Measurements from ENCODE around the gene PDK1.
"Not testable (repeated sequence)": the region's sequence is repeated elsewhere in the genome, so short reads cannot be mapped to it uniquely, and the experiment has no call there.

The PDK1 gene

DNA sequence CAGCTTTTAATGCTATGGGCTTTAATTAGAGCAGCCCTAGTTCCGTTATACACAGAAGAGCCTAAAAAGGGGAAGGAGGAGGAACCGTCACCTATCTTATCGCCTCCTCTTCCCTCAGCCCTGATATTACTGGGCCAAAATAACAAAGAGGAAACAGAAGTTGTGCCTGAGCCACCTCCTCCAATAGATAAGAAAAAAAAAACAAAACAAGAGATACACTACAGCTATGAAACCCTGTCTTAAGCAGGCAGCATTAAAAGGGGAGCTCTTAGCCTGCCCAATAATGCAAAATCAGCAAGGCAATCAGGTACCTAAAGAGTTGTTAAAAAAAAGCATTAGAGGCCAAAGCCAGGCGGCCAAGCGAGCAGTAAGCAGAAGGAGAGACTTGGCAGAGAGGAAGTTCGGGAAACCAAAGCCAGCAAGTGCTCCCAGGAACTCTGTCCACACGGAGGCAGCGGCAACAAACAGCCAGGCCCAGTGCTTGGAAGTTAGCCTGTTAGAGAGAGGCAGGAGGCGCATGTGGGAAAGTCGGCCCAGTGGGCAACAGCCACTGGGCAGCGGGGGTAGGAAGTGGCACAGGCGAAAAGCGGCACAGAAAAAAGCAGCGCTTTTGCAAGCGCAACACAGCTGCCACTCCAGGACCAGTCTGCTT, 41.8 kb upstream of the PDK1 start:
- DNase-seq (ENCODE audit: low read depth), result no peak
- H3K4me3 ChIP-seq (ENCODE audit: low read depth, low read length), result no peak overlapping the region
- TF ChIP-seq, protein P1, sequence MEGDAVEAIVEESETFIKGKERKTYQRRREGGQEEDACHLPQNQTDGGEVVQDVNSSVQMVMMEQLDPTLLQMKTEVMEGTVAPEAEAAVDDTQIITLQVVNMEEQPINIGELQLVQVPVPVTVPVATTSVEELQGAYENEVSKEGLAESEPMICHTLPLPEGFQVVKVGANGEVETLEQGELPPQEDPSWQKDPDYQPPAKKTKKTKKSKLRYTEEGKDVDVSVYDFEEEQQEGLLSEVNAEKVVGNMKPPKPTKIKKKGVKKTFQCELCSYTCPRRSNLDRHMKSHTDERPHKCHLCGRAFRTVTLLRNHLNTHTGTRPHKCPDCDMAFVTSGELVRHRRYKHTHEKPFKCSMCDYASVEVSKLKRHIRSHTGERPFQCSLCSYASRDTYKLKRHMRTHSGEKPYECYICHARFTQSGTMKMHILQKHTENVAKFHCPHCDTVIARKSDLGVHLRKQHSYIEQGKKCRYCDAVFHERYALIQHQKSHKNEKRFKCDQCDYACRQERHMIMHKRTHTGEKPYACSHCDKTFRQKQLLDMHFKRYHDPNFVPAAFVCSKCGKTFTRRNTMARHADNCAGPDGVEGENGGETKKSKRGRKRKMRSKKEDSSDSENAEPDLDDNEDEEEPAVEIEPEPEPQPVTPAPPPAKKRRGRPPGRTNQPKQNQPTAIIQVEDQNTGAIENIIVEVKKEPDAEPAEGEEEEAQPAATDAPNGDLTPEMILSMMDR (IDR thresholded peaks at IDR 0.05; ENCODE audit: low read depth, low read length, missing control alignments), result no peak
- in situ Hi-C loops (cut with HindIII; ENCODE audit: low sequenced_read_pairs), result no loop called here

DNA sequence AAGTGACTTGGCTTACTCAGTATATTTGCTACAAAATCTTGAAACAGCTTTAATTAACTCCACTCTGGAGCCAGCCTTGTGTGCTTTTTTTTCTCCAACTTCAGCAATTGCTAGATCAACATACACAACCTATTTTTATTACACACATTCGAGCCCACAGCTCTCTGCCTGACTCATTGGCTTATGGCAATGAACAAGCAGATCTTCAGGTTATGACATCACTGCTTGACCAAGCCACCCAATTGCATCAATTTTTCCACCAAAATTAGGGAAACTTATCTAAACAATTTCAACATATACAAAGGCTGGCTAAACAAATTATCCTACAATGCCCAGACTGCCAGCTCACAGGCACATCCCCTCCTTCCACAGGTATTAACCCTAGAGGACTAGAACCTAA, 39.6 kb upstream of the PDK1 start:
- in situ Hi-C loops (cut with HindIII; ENCODE audit: low sequenced_read_pairs), result no loop called here
- no peak for DNase-seq (ENCODE audit: low read depth)
- H3K4me3 ChIP-seq (ENCODE audit: low read depth, low read length), result no peak overlapping the region
- TF ChIP-seq, protein P1 (IDR thresholded peaks at IDR 0.05; ENCODE audit: low read depth, low read length, missing control alignments), result no peak

DNA sequence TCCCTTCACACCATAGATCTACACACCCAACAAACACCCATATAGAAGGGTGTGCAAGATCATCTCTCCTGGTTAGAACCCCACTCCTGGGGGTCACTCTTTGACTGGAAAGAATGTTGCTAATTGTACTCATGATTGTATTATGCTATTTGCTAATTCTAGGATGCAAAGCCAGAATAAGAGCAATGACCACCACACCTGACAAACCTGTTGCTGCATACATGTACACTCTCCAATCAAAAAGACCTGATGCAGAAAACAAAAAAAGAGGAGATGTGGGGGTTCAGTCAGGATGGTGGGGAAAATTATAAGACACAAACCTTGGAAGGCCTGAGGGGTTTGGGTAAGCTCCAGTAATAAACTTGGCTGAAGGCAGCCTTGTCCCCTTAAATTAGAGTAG, 36.9 kb upstream of the PDK1 start:
- TF ChIP-seq, protein P1 (IDR thresholded peaks at IDR 0.05; ENCODE audit: low read depth, low read length, missing control alignments), result no peak
- DNase-seq (ENCODE audit: low read depth), result no peak
- in situ Hi-C loops (cut with HindIII; ENCODE audit: low sequenced_read_pairs), result no loop called here
- no peak overlapping the region for H3K4me3 ChIP-seq (ENCODE audit: low read depth, low read length)

DNA sequence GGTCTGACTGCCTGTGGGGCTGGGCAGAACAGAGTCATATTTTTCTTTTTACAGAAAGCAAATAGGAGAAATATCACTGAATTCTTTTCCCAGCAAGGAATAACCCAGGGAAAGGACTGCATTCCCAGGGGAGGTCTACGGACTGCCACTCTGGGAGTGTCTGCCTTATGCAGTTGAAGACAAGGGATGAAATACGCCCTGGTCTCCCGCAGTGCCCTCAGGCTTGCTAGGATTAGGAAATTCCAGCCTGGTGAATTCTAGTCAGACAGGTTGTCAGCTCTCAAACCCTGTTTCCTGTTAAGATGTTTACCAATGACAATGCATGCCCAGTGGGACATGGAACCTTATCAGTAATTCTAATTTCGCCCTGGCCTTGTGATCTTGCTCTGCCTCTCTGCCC, 30.3 kb upstream of the PDK1 start:
- no peak for DNase-seq (ENCODE audit: low read depth)
- in situ Hi-C loops (cut with HindIII; ENCODE audit: low sequenced_read_pairs), result no loop called here
- H3K4me3 ChIP-seq (ENCODE audit: low read depth, low read length), result no peak overlapping the region
- TF ChIP-seq, protein P1 (IDR thresholded peaks at IDR 0.05; ENCODE audit: low read depth, low read length, missing control alignments), result no peak

DNA sequence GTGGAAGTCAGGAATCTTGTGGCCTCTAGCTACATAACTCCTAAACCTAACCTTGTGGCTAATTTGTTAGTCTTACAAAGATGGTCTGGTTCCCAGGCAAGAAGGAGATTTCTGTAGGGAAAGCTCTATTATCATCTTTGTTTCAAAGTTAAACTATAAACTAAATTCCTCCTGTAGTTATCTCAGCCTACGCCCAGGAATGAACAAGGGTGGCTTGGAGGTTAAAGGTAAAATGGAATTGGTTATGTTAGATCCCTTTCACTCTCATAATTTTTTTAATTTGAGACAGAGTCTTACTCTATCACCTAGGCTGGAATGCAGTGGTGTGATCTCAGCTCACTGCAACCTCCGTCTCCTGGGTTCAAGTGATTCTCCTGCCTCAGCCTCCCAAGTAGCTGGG, 24.6 kb upstream of the PDK1 start:
- H3K4me3 ChIP-seq (ENCODE audit: low read depth, low read length), result no peak overlapping the region
- in situ Hi-C loops (cut with HindIII; ENCODE audit: low sequenced_read_pairs), result no loop called here
- TF ChIP-seq, protein P1 (IDR thresholded peaks at IDR 0.05; ENCODE audit: low read depth, low read length, missing control alignments), result no peak
- no peak for DNase-seq (ENCODE audit: low read depth)

DNA sequence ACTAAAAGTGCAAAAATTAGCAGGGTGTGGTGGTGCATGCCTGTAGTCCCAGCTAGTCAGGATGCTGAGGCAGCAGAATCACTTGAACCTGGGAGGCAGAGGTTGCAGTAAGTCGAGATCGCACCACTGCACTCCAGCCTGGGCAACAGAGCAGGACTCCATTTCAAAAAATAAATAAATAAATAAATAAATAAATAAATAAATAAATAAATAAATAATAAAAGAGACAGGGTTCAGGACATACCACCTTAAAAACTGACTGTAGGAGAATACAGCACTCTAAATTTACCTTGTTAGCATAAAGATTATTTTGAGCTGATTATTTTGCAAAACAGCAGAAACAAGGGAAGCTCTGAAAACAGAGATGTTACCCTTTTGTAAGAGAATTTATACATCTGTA, 23.4 kb upstream of the PDK1 start:
- DNase-seq (ENCODE audit: low read depth); H3K4me3 ChIP-seq (ENCODE audit: low read depth, low read length); in situ Hi-C loops (cut with HindIII; ENCODE audit: low sequenced_read_pairs): not testable (repeated sequence)

DNA sequence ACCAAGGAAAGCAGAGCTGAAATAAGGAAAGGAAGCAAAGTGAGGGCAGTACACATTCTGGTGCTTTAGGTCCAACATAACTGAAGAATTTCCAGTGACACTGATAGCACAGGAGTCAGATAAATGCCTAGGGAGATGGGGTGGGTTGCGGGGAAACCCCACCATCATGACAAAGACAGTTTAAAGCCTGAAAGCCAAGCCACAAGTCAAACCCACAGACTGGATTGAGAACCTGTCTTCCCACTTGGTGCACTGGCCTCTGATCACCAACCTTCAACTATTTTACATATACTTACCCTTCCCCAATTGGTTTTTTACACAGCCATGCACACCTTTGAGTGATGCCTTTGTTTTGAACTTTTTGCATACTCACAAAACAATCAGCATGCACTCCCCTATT, 22.2 kb upstream of the PDK1 start:
- in situ Hi-C loops (cut with HindIII; ENCODE audit: low sequenced_read_pairs), result no loop called here
- no peak overlapping the region for H3K4me3 ChIP-seq (ENCODE audit: low read depth, low read length)
- TF ChIP-seq, protein P1 (IDR thresholded peaks at IDR 0.05; ENCODE audit: low read depth, low read length, missing control alignments), result no peak
- DNase-seq (ENCODE audit: low read depth), result no peak
